Pancreas (tissue), 10 donors: ENCODE results near the gene ZNF385B. TPM values are rescaled to one million over a fixed set of nuclear protein-coding genes. Genes with fewer than 3 reads are reported as not detected.

Experiments used
- ATAC-seq, 4 donors: fragments of 200-7000 bp; cut with Tn5 transposase; one replicate each; pipeline versions ENCODE4 v1.8.0 to v1.9.1; 2020; ENCODE audit warnings: mild to moderate bottlenecking in 4 of 4, moderate library complexity in 4 of 4
- DNase-seq, 6 donors: peaks; one replicate each; pipeline ENCODE4 v3.0.0-alpha.2; 2020
- FAIRE-seq: peaks from 2 replicates; lab custom pipeline; 2012; peaks lifted over from hg19 to GRCh38; lab: Jason Lieb, UNC
- H3K27ac ChIP-seq, 4 donors: fragments of 200-600 bp; sonication (generic); 1 replicate in 3 of 4; 2 replicates in 1 of 4; pipeline versions ENCODE4 v1.5.0 to v1.8.0; 2020
- H3K27me3 ChIP-seq, 4 donors: fragments of 200-600 bp; one replicate each; pipeline ENCODE4 v1.8.0; 2021
- H3K36me3 ChIP-seq, 3 donors: fragments of 200-600 bp; sonication (generic) in 1 of 3; one replicate each; pipeline versions ENCODE4 v1.5.0 to v1.8.0; 2020 to 2021
- H3K4me1 ChIP-seq, 3 donors: fragments of 200-600 bp; one replicate each; pipeline ENCODE4 v1.8.0; 2021
- H3K4me3 ChIP-seq, 4 donors: fragments of 200-600 bp; sonication (generic) in 2 of 4; one replicate each; pipeline versions ENCODE4 v1.5.0 to v1.8.0; 2020 to 2021
- H3K9me3 ChIP-seq, 4 donors: fragments of 200-600 bp; one replicate each; pipeline ENCODE4 v1.8.0; 2021
- CTCF ChIP-seq, 4 donors: fragments of 200-600 bp; sonication (generic) in 3 of 4; IDR thresholded peaks; one replicate each; pipeline versions ENCODE4 v1.5.0 to v1.8.0; 2021; ENCODE audit warnings: antibody characterized with exemption in 4 of 4
- WGBS, 2 donors: extraction: QIAGEN DNeasy Blood & Tissue Kit; methylation state at CpG; one replicate each; pipeline ENCODE4 v1.1.7; 2013; 5-methylcytosine and 5-hydroxymethylcytosine counted together
- intact Hi-C, 3 donors: fragments of 100-400 bp; cut with DNase I; formaldehyde crosslinking; loops; one replicate each; pipeline versions ENCODE4 v1.11.1 to v1.14.2; 2022
- polyA plus RNA-seq, 2 donors: library from polyadenylated mRNA; stranded (reverse); fragments of 200-250 nt; gene quantifications; one replicate each; pipeline ENCODE4 v1.2.3, GENCODE V29; 2013
- total RNA-seq, 6 donors: library from RNA; stranded (reverse); fragmentation: NEBNext Ultra II Directional in 4 of 6; extraction: Animal tissue kit (Norgen Biotek cat#: 25700) in 4 of 6; gene quantifications; one replicate each; pipeline versions ENCODE4 v1.2.1 to v1.2.4, GENCODE V29; 2021 to 2023
- donor health status: healthy with polysubstance abuse.
- donor health status: DM: no; HTN: no; CAD: no; lungs with moderate emphysema.
- donor health status: DM: no; HTN: no; CAD: no.
- donor health status: control.
- donor health status: control.
- donor health status: Bipolar disorder and iron deficiency.
- donor health status: DM: yes; HTN: yes; CAD: no.
- donor health status: DM: no; HTN: no; CAD: no.
- donor health status: DM: no; HTN: no; CAD: no.
- donor health status: DM: yes; HTN: yes; CAD: no.

Gene ZNF385B
- total and polyA plus RNA-seq, 8 donors, result 0.19 to 0.61 (median 0.37) TPM; not detected in 1

- Histone ChIP-seq H3K4me3 (no peak overlapping the region), H3K27me3 (no peaks in the 10 kb centered on the region), H3K27ac (no peak overlapping the region), H3K36me3 (no peaks in the 10 kb centered on the region), H3K9me3 (no peaks in the 10 kb centered on the region), H3K4me1 (no peaks in the 10 kb centered on the region)
- FAIRE-seq (no peak), DNase-seq (no peak), ATAC-seq (peak; percentile 61 to 84 (median 80))
- intact Hi-C loops, result no loop called here
- WGBS, 2 donors, result 55 to 62% methylated on average over 7 of the region's 7 CpGs
- TF ChIP-seq CTCF (IDR thresholded peaks at IDR 0.05), result no peak
These were observed 269.1 kb downstream of the ZNF385B start for GRCh38 chr2:179592167-179592936.

- ATAC-seq, result no peak
- no peaks in the 10 kb centered on the region for H3K9me3 ChIP-seq
- H3K4me1 ChIP-seq, result no peaks in the 10 kb centered on the region
- no peaks in the 10 kb centered on the region for H3K27me3 ChIP-seq
- H3K4me3 ChIP-seq, result no peak overlapping the region
- no peak for TF ChIP-seq CTCF (IDR thresholded peaks at IDR 0.05)
- no peak overlapping the region for H3K27ac ChIP-seq
- no peak for DNase-seq
- no peak for FAIRE-seq
- 91 to 100% methylated on average over 1 of the region's 1 CpG for WGBS, 2 donors
- intact Hi-C loops, result no loop called here
- no peaks in the 10 kb centered on the region for H3K36me3 ChIP-seq
These were observed 269.7 kb downstream of the ZNF385B start for GRCh38 chr2:179591690-179592089.

DNA sequence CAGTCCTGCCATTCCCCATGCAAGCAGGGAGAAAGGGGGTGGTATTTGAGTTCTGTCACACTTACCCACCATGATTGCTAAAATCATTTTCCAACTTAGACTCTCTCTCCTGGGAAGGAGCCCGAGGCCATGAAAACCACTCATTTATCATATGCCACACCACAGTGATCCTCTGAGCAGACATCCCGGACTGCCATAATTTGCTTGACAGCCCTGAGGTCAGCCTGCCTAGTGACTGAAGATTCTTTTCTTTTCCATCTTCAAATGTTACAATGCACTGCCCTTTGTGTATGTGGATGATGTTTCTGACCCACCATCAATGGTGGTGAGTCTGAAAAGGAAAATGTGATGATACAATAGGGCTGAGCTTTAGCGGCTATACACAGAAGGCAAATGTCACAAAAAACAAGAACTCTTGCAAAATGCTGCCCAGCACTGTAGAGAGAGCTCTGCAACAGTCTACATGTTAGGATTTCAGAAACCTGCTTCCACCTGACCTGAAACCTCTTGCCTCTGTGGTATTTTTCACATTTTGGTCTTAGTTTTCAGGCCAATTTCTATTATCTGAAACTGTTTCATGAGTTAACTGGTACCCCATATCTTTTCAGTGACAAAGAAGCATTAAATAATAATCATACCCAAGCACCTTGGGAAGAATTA, 272.8 kb downstream of the ZNF385B start:
- intact Hi-C loops, result no loop called here
- no peak for TF ChIP-seq CTCF (IDR thresholded peaks at IDR 0.05)
- 68 to 86% methylated on average over 3 of the region's 3 CpGs for WGBS, 2 donors
- H3K27me3 ChIP-seq, result no peaks in the 10 kb centered on the region
- H3K27ac ChIP-seq, result no peak overlapping the region
- ATAC-seq (no peak), DNase-seq (no peak), FAIRE-seq (no peak)
- H3K36me3 ChIP-seq, result no peaks in the 10 kb centered on the region
- H3K4me3 ChIP-seq, result no peak overlapping the region
- H3K4me1 ChIP-seq, result no peaks in the 10 kb centered on the region
- H3K9me3 ChIP-seq, result no peaks in the 10 kb centered on the region

GRCh38 chr2:179584760-179585159, 276.7 kb downstream of the ZNF385B start:
- no peaks in the 10 kb centered on the region for H3K27me3 ChIP-seq
- no peaks in the 10 kb centered on the region for H3K36me3 ChIP-seq
- TF ChIP-seq CTCF (IDR thresholded peaks at IDR 0.05), result no peak
- ATAC-seq (no peak), DNase-seq (no peak), FAIRE-seq (no peak)
- intact Hi-C loops, result no loop called here
- H3K4me1 ChIP-seq, result peaks cover 12 to 15% (median 13%) of the 10 kb centered on the region in 3 donors
- H3K4me3 ChIP-seq, result no peak overlapping the region
- no peak overlapping the region for H3K27ac ChIP-seq
- H3K9me3 ChIP-seq, result no peaks in the 10 kb centered on the region

DNA sequence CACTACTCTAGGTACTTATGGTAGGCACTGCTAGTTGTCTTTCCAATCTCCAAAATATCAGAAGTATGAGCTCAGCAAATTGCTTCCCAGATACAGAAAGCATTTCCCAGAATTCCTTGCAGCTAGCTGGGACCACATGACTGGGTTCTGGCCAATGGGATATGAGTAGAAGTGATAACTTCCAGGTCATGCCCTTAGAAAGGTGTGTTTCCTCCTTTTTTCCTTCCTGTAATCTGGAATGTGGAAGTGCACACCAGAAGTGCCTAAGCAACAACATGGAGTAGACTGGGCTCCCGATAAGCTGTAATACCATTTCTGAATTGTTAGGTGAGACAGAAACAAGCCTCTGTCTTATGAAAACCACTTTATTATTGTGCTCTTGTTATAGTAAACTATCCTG, 279.8 kb downstream of the ZNF385B start:
- Histone ChIP-seq H3K36me3 (no peaks in the 10 kb centered on the region), H3K9me3 (no peaks in the 10 kb centered on the region), H3K4me1 (peaks cover 25 to 36% (median 33%) of the 10 kb centered on the region in 3 donors), H3K27ac (no peak overlapping the region), H3K4me3 (no peak overlapping the region), H3K27me3 (no peaks in the 10 kb centered on the region)
- FAIRE-seq (no peak), ATAC-seq (no peak), DNase-seq (no peak)
- WGBS, 2 donors, result 100% methylated on average over 1 of the region's 1 CpG
- no peak for TF ChIP-seq CTCF (IDR thresholded peaks at IDR 0.05)
- intact Hi-C loops, result no loop called here
